ELR (cell line): ENCODE data around the gene PDK1.
A peak's percentile ranks its signal among the peaks of the same experiment; 100 is the strongest.

Experiments
- DNase-seq: peaks from one replicate; pipeline ENCODE4 v3.0.0-alpha.2; 2015; ENCODE audit warnings: low read depth

The PDK1 gene

GRCh38 chr2:172597176-172597842, 41.4 kb downstream of the PDK1 start:
- DNase-seq, result no peak

DNA sequence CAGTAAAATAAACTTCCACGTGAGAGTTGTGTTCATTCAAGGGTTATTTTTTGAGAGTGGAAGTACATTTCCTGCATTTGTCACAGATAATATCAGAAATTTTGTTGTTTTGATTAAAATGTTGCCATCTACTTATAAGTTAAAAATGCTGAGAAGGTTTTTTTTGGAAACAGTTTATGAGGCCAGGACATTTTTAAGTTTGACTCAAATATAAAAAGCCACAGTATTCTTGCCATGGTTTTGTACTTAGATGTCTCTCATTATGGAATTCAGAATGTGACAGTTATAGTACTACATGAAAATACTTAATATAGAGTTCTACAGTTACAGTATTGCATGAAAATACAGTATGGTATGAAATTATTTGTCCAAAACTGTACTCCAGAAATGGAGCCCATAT, 44.1 kb downstream of the PDK1 start:
- DNase-seq, result no peak

GRCh38 chr2:172600557-172601008, 44.7 kb downstream of the PDK1 start:
- no peak for DNase-seq

GRCh38 chr2:172606285-172606684, 50.4 kb downstream of the PDK1 start:
- no peak for DNase-seq

GRCh38 chr2:172607379-172607928, 51.6 kb downstream of the PDK1 start:
- no peak for DNase-seq

DNA sequence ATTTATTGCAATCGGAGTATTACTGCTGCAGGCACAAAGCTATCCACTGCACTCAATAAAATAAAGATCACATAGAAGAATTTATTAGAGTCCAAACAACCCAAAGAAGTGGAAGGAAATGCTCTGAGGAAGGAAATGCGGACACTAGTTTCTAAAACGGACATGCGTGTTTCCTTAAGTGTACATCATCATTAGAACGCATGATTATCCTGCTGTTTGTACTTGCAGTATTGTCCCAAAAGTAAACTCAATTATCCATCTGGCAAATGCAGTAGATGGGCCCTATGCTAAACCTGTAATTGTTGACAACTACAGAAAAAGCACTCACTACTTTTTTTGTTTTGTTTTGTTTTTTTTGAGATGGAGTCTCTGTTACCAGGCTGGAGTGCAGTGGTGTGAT, 53.6 kb downstream of the PDK1 start:
- no peak for DNase-seq

DNA sequence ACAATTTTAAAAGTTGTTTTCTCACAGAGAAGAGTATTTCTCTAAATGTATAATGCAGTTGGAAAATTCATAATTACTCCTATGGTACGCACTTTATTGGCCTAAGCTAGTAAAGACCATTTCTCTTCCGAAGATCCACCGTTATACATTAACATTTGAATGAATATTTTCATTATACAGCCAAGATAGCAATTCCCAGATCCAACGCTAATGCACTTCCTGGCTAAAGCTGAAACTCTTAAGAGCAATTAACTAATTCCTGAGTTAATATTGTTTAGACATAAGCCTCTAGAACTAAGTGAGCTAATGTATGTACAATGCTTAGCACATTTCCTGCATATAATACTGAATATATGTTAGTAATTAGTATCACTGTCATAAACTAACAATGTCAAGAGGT, 56.2 kb downstream of the PDK1 start:
- no peak for DNase-seq

GRCh38 chr2:172613040-172613439, 57.1 kb downstream of the PDK1 start:
- DNase-seq, result no peak

DNA sequence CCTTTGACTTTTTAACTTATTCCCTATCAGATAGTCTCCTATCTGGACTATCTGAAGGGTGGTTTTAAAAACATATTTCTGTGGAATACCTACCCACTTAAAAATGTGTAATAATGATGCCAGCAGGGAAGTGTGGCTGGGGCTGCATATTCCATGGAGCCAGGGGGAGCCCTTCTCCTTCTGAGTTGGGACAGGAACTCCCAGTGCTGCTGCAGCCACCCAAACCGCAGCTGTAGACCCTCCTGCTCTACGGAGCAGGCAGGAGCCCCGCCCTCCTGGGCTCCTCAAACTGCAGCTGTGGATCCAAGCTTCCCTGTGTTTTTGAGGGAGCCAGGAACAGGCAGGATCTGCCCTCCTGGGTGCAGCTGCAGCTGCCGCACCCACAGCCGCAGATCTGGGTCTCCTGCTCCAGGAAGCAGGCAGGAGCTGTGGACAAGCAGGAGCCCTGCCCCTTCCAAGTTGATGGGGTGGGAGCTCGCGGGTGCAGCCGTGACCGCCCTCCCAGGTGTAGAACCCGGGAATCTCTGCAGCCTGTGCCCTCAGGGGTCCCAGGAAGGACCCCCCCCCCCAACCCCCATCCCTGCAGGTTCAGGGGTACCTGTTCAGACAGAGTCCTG, 57.8 kb downstream of the PDK1 start:
- no peak for DNase-seq

DNA sequence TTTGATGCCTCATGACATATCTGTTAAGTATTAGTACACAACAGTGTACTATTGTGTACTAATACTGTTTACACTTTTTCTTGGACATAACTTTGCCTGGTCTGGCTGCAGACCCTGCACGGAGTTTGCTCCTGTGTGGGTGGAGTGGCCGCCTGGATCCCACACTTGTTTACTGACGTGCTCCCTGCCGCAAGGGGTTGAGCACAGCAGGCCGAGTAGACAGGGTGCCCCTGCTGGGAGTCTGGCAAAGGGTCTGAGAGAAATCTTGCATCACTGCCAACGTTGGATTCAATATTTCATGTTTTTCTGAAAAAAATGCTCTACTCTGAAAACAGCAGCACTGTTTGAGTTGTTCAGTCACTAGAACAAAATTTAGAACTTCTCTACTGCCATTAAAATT, 59.0 kb downstream of the PDK1 start:
- no peak for DNase-seq

DNA sequence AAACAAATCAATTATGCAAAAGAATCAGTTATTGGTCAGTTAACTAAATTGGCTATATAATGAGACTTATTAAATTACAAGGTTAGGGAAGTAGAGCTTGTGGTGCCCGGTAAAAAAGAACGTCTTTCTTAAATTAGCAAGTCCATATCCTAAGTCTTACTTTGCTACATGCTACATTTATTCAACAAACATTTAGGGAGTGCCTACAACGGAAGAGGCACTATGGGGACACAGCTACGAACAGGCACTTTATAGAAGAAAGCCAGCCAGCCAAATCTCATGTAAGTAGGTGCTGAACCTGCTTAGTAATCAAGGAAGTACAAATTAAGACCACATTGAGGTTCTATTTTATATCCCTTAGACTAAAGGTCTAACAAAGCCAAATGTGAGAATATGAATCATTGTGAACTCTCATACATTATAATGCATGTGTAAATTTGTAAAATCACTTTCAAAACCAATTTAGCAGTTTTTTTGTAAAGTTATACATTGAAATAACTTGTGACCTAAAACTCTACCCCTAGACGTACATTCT, 59.9 kb downstream of the PDK1 start:
- DNase-seq, result no peak

- no peak for DNase-seq
Measured at GRCh38 chr2:172617115-172617514, 61.2 kb downstream of the PDK1 start.

DNA sequence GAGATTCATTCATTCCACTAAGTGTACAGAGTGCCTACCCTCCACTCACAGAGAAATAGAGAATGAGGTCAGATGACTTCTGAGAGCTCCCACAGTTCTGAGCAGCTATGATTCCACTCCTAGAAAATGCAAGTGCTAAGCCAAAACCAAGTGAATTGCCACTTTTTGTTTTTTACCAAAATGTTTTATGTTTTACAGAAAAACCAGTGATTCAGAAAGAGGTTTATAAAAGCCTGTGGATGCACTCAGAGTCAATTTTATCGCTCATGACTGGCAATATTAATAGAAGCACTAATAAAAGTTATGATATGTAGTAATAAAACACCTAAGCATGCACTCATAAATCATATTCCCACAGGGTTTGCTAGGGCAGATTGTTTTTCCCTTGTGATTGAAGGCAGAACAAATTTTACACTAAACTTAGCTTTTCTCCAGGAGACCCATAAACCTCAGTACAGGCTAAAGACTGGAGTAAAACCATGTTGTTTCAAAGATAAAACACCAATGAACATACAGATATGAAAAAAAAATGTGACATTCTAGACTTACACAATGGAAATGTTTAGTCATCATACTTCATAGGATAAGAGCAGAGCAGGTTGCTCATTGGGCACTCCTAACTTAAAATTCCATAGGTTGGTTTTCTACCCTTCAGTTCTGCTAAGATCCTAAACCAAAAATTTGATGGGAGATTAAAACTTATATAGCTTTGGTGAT, 67.5 kb downstream of the PDK1 start:
- DNase-seq, result no peak

DNA sequence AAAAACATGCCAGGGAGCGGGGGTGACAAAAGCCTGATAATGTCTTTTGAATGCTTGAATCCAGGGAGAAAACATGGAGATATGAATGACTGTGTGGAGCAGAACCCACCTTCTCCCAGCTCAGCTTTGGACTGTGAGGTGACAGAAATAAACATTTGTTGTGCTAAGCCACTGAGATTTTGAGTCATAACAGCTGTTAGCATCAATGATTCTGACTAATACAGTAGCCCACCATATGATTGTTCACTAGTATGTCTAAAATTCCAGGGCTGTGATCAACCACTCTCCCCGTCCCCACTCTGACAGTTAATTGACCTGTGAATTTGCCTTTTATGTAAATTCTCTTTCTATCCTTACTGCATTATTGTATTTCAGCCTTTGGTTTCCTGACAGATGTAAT, 69.1 kb downstream of the PDK1 start:
- DNase-seq, result peak; percentile 77

- DNase-seq, result no peak
Measured at GRCh38 chr2:172627181-172627580, 71.3 kb downstream of the PDK1 start.

GRCh38 chr2:172628085-172628484, 72.2 kb downstream of the PDK1 start:
- no peak for DNase-seq

DNA sequence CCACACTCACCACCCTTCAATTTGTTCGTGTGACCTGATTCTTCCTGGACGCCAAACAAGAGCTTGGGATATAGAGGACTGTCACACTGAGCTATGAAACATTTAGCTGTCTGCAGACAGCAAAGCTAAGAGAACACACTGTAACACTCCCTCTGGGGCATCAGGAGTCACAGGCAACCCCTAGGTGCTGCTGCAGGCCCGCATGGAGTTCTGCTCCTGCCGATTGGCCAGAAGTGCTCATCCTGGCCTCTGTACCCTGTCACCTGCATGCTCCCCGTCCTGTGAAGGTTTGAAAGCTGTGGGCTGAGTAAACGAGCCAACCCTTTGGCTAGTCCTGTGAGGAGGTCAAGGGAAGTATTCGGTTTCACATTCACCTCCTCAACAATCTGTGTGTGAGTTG, 73.7 kb downstream of the PDK1 start:
- DNase-seq, result no peak

DNA sequence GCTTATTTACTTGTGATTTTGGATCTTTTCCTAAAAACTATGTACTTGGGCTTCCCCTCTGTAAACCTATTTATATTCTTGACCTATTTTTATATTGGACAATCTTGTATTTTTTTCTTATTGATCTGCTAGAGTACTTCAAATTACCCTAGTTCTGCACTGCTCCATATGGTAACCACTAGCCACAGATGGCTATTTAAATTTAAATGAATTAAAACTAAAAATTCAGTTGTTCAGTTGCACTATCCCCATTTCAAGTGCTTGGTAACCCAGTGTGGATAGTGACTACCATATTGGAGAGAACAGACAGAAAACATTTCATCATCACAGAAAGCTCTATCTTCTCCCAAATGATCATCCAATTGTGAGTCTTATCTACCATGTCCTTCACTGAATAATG, 74.3 kb downstream of the PDK1 start:
- DNase-seq, result no peak

GRCh38 chr2:172634477-172634876, 78.6 kb downstream of the PDK1 start:
- DNase-seq, result no peak

DNA sequence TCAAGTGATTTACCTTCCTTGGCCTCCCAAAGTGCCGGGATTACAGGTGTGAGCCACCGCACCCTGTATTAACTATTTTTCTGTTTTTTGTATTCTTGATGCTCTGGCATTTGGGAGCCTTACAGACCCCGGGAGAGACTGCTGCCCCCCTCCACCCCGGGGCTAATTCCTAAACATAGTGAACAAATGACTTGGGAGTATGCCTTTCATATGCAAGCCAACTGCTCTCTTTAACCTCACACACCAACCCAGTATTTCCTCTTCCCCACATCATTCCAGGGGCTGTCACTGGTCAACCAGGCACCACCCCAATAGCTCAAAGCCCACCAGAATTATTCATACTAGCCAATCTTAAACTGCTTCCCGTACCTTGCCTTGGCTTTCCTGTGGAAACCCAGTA, 79.7 kb downstream of the PDK1 start:
- DNase-seq, result no peak

GRCh38 chr2:172639256-172639655, 83.4 kb downstream of the PDK1 start:
- DNase-seq, result no peak

DNA sequence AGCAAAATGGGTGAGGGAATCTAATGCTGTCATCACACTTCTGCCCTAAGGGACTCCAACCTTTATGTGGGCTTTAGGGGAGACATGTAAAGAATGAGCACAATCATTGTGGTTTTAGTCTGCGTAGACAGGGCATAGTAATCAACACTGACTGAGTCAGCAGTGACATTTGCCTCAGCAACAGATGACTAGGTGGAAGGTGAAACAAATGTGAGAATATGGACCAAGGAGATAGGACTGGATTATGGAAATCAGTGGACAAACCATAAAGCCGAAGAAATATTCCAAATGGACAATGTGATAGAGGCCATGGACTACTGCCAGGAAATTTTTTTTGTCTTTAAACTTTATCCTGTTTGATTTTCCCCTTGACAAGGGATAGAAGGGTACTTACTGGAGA, 83.9 kb downstream of the PDK1 start:
- DNase-seq, result peak; percentile 97

GRCh38 chr2:172640389-172640788, 84.5 kb downstream of the PDK1 start:
- peak; percentile 35 for DNase-seq
